ENCODE measurements around the gene DNAJC2. TPM values are rescaled to one million over a fixed set of nuclear protein-coding genes. Genes with fewer than 3 reads are reported as not detected.

Gene DNAJC2
- total RNA-seq, 1 donor from 2014 or later, result 40.0 TPM

- H3K27ac Mint-ChIP-seq (ENCODE audit: unreplicated experiment), result no peak overlapping the region
- H3K27me3 ChIP-seq (ENCODE audit: insufficient read depth, low read length), result no peaks in the 10 kb centered on the region
- DNase-seq (ENCODE audit: low read depth), result no peak
- no peak overlapping the region for H3K4me2 ChIP-seq (ENCODE audit: low read length)
- H3K36me3 ChIP-seq (ENCODE audit: insufficient read depth, low read length), result no peaks in the 10 kb centered on the region
- H3K9ac ChIP-seq (ENCODE audit: low read length), result no peak overlapping the region
- no peak overlapping the region for H3K27ac ChIP-seq (ENCODE audit: low read depth, low read length)
- H3K9me3 ChIP-seq (ENCODE audit: insufficient read depth, low read depth, low read length), result no peaks in the 10 kb centered on the region
- no peak overlapping the region for H3K4me3 Mint-ChIP-seq (ENCODE audit: unreplicated experiment)
- no peak for FAIRE-seq
- no peak overlapping the region for H2AFZ ChIP-seq (ENCODE audit: low read depth, low read length)
- no peaks in the 10 kb centered on the region for H3K36me3 Mint-ChIP-seq (ENCODE audit: low read depth, unreplicated experiment)
- TF ChIP-seq EZH2 (IDR thresholded peaks at IDR 0.05; ENCODE audit: insufficient read depth, low read length), result no peak
- TF ChIP-seq CTCF (IDR thresholded peaks at IDR 0.05; ENCODE audit: insufficient read depth, low read depth, low read length), result no peak
- H3K27me3 Mint-ChIP-seq (ENCODE audit: low read depth, unreplicated experiment), result peaks cover 2% of the 10 kb centered on the region
- no peaks in the 10 kb centered on the region for H3K79me2 ChIP-seq (ENCODE audit: insufficient read depth, low read length)
- no peaks in the 10 kb centered on the region for H3K9me3 Mint-ChIP-seq (ENCODE audit: unreplicated experiment)
- H4K20me1 ChIP-seq (ENCODE audit: insufficient read depth, low read length), result no peaks in the 10 kb centered on the region
- no peaks in the 10 kb centered on the region for H3K4me1 Mint-ChIP-seq (ENCODE audit: low read depth, unreplicated experiment)
- H3K4me1 ChIP-seq (ENCODE audit: insufficient read depth, low read length), result no peaks in the 10 kb centered on the region
- H3K4me3 ChIP-seq (ENCODE audit: insufficient read depth, low read depth, low read length), result no peak overlapping the region
Observed at GRCh38 chr7:103391150-103391549, 46.6 kb upstream of the DNAJC2 start.

DNA sequence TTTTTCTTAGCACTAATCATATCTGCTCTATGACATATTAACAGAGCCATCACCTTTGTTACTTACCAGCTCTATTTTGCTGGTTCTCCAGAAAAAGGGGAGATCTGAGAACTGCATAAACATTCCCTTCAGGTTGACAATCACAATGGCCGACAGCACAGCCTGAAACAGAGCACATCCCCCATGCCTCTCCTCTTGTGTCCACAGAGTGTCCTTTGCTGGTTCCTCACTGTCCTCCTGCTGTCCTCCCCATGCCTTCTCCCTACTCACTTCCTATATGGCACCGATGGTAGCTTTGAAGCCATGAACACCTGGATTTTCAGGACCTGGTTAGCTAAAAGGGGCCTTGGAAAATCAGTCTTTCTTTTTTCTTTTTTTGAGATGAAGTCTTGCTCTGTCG is 44.7 kb upstream of the DNAJC2 start:
- Histone ChIP-seq H3K4me2 (ENCODE audit: low read length) (no peak overlapping the region), H3K36me3 (ENCODE audit: insufficient read depth, low read length) (no peaks in the 10 kb centered on the region), H3K27me3 (ENCODE audit: insufficient read depth, low read length) (no peaks in the 10 kb centered on the region), H3K9me3 (ENCODE audit: insufficient read depth, low read depth, low read length) (no peaks in the 10 kb centered on the region), H3K9ac (ENCODE audit: low read length) (no peak overlapping the region), H4K20me1 (ENCODE audit: insufficient read depth, low read length) (no peaks in the 10 kb centered on the region), H3K27ac (ENCODE audit: low read depth, low read length) (no peak overlapping the region), H3K79me2 (ENCODE audit: insufficient read depth, low read length) (no peaks in the 10 kb centered on the region), H3K4me3 (ENCODE audit: insufficient read depth, low read depth, low read length) (no peak overlapping the region), H3K4me1 (ENCODE audit: insufficient read depth, low read length) (no peaks in the 10 kb centered on the region), H2AFZ (ENCODE audit: low read depth, low read length) (no peak overlapping the region)
- Mint-ChIP-seq H3K9me3 (ENCODE audit: unreplicated experiment) (no peaks in the 10 kb centered on the region), H3K27me3 (ENCODE audit: low read depth, unreplicated experiment) (peaks cover 2% of the 10 kb centered on the region), H3K27ac (ENCODE audit: unreplicated experiment) (no peak overlapping the region), H3K4me3 (ENCODE audit: unreplicated experiment) (no peak overlapping the region), H3K4me1 (ENCODE audit: low read depth, unreplicated experiment) (no peaks in the 10 kb centered on the region), H3K36me3 (ENCODE audit: low read depth, unreplicated experiment) (no peaks in the 10 kb centered on the region)
- TF ChIP-seq EZH2 (IDR thresholded peaks at IDR 0.05; ENCODE audit: insufficient read depth, low read length) (no peak), CTCF (IDR thresholded peaks at IDR 0.05; ENCODE audit: insufficient read depth, low read depth, low read length) (no peak)
- DNase-seq (ENCODE audit: low read depth) (no peak), FAIRE-seq (no peak)

DNA sequence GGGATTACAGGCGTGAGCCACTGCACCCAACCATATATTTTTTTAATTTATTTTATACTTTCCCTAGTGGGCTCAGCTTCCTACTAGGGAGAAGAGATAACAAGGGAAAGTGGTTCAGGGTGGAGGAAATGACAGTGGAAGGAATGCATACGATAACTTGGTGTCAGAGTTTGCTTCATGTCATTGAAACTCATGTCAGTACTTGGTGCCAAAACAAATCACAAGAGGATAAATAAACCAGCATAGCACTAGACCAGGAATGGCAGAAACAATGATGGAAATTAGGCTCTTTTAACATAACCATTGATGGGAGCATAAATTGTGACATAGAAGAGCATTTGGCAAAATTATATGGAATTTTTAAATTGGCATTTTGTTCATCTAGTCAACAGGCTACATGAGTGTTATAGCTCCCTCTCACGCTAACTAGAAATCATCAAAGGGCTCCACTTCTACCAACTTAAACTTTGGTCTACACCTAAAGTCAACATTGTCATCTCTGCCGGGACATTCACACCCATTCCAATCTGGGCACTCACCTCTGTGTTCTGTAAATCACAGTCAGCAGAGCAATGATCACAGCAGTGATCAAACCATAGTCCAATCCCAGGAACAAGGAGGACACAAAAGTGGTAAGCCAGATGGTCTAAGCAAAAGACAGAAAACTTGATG is 44.0 kb upstream of the DNAJC2 start:
- Mint-ChIP-seq H3K4me3 (ENCODE audit: unreplicated experiment) (no peak overlapping the region), H3K9me3 (ENCODE audit: unreplicated experiment) (no peaks in the 10 kb centered on the region), H3K27me3 (ENCODE audit: low read depth, unreplicated experiment) (peaks cover 2% of the 10 kb centered on the region), H3K4me1 (ENCODE audit: low read depth, unreplicated experiment) (no peaks in the 10 kb centered on the region), H3K36me3 (ENCODE audit: low read depth, unreplicated experiment) (no peaks in the 10 kb centered on the region), H3K27ac (ENCODE audit: unreplicated experiment) (no peak overlapping the region)
- Histone ChIP-seq H3K27ac (ENCODE audit: low read depth, low read length) (no peak overlapping the region), H3K9ac (ENCODE audit: low read length) (no peak overlapping the region), H3K27me3 (ENCODE audit: insufficient read depth, low read length) (no peaks in the 10 kb centered on the region), H4K20me1 (ENCODE audit: insufficient read depth, low read length) (no peaks in the 10 kb centered on the region), H3K9me3 (ENCODE audit: insufficient read depth, low read depth, low read length) (no peaks in the 10 kb centered on the region), H2AFZ (ENCODE audit: low read depth, low read length) (no peak overlapping the region), H3K4me3 (ENCODE audit: insufficient read depth, low read depth, low read length) (no peak overlapping the region), H3K4me2 (ENCODE audit: low read length) (no peak overlapping the region), H3K36me3 (ENCODE audit: insufficient read depth, low read length) (no peaks in the 10 kb centered on the region), H3K4me1 (ENCODE audit: insufficient read depth, low read length) (no peaks in the 10 kb centered on the region), H3K79me2 (ENCODE audit: insufficient read depth, low read length) (no peaks in the 10 kb centered on the region)
- no peak for TF ChIP-seq CTCF (IDR thresholded peaks at IDR 0.05; ENCODE audit: insufficient read depth, low read depth, low read length)
- no peak for TF ChIP-seq EZH2 (IDR thresholded peaks at IDR 0.05; ENCODE audit: insufficient read depth, low read length)
- FAIRE-seq (no peak), DNase-seq (ENCODE audit: low read depth) (no peak)

Data from astrocyte (in vitro differentiated cells and primary cell).